K562 (cell line): ENCODE results near the gene SLC7A1. TPM values are rescaled to one million over a fixed set of nuclear protein-coding genes. Genes with fewer than 3 reads are reported as not detected.

Experiments
- ATAC-seq: fragments of 200-7000 bp; cut with Tn5 transposase; 3 replicates; pipeline ENCODE4 v1.9.1; 2020; ENCODE audit warnings: moderate library complexity
- BruUV-seq: library from RNA; stranded (reverse); fragments of 400-500 nt; replicated peaks from 2 replicates; lab custom pipeline; 2021; lab: Mats Ljungman, UMichigan
- CTCF ChIA-PET: fragments of 300-600 bp; formaldehyde crosslinking; extraction: SDS; loops from one replicate; lab custom pipeline; 2021; ENCODE audit warnings: low intra/inter-chr PET ratio; lab: Yijun Ruan, JAX
- POLR2A ChIA-PET: fragments of 300-600, 350-650 bp; sonication (Branson Sonifier 250); formaldehyde crosslinking; extraction: SDS; loops from one replicate; lab custom pipeline; 2021; ENCODE audit warnings: antibody characterized with exemption, inconsistent platforms; lab: Yijun Ruan, JAX
- DNase-seq, 4 experiments: peaks; one replicate each; pipeline versions ENCODE4 v3.0.0 to v3.0.0-alpha.2; 2011 to 2018; ENCODE audit warnings: low spot score in 3 of 4, mixed read lengths in 3 of 4; ENCODE audit errors: extremely low read depth in 1 of 4
- FAIRE-seq: peaks from 2 replicates; lab custom pipeline; 2011; peaks lifted over from hg19 to GRCh38; lab: Jason Lieb, UNC
- H2AFZ ChIP-seq: 2 replicates; pipeline ENCODE4 v1.6.0; 2011; ENCODE audit warnings: low read depth, low read length, control low read depth, inconsistent platforms
- H3K27ac ChIP-seq: fragments of 200-600 bp; 3 replicates; pipeline ENCODE4 v1.8.0; 2011; ENCODE audit warnings: low read depth, mild to moderate bottlenecking, control low read depth, inconsistent platforms, low read length, moderate library complexity, mixed read lengths; ENCODE audit errors: extremely low read depth
- H3K27me3 ChIP-seq, 2 experiments: fragments of 300-600 bp in 1 of 2; 2 replicates in 1 of 2; 3 replicates in 1 of 2; pipeline versions ENCODE4 v1.6.0 to v1.8.0; 2011; ENCODE audit warnings: inconsistent platforms in 2 of 2, low read length in 2 of 2, mild to moderate bottlenecking in 1 of 2, mixed read lengths in 1 of 2, moderate library complexity in 1 of 2; ENCODE audit not compliant: control insufficient read depth in 2 of 2, insufficient read depth in 2 of 2
- H3K36me3 ChIP-seq: fragments of 300-600 bp; 3 replicates; pipeline ENCODE4 v1.8.0; 2011; ENCODE audit warnings: mild to moderate bottlenecking, low read length, inconsistent platforms; ENCODE audit not compliant: control insufficient read depth, insufficient read depth
- H3K4me1 ChIP-seq, 2 experiments: fragments of 200-600 bp in 1 of 2; replicated peaks in 1 of 2; 2 replicates in 1 of 2; 3 replicates in 1 of 2; pipeline versions ENCODE4 v1.5.1 to v1.8.0; 2011; ENCODE audit warnings: inconsistent platforms in 2 of 2, low read length in 2 of 2, mild to moderate bottlenecking in 1 of 2, mixed read lengths in 1 of 2, moderate library complexity in 1 of 2; ENCODE audit not compliant: control insufficient read depth in 2 of 2, insufficient read depth in 2 of 2
- H3K4me2 ChIP-seq: 2 replicates; pipeline ENCODE4 v1.6.1; 2011; ENCODE audit warnings: low read length, control low read depth, inconsistent platforms, mixed read lengths; ENCODE audit not compliant: insufficient read depth
- H3K4me3 ChIP-seq: fragments of 200-600 bp; sonication (generic), shearing (Covaris generic); 2 replicates; pipeline ENCODE4 v1.5.1; 2016; ENCODE audit warnings: control low read depth, inconsistent platforms
- H3K79me2 ChIP-seq: fragments of 200-600 bp; 3 replicates; pipeline ENCODE4 v1.8.0; 2011; ENCODE audit warnings: low read length, inconsistent platforms; ENCODE audit not compliant: control insufficient read depth, insufficient read depth
- H3K9ac ChIP-seq, 2 experiments: 2 replicates each; pipeline versions ENCODE4 v1.6.0 to v1.6.1; 2011; ENCODE audit warnings: low read depth in 2 of 2, low read length in 2 of 2, control low read depth in 1 of 2, inconsistent platforms in 1 of 2, mild to moderate bottlenecking in 1 of 2, mixed read lengths in 1 of 2; ENCODE audit not compliant: insufficient read depth in 1 of 2
- H3K9me1 ChIP-seq: one replicate; pipeline ENCODE4 v1.6.0; 2011; ENCODE audit warnings: inconsistent platforms, mild to moderate bottlenecking, low read length, moderate library complexity; ENCODE audit not compliant: control insufficient read depth, insufficient read depth
- H3K9me3 ChIP-seq: replicated peaks from 2 replicates; pipeline ENCODE4 v1.5.1; 2011; ENCODE audit warnings: low read depth, low read length, inconsistent platforms; ENCODE audit not compliant: control insufficient read depth, insufficient read depth
- H4K20me1 ChIP-seq: replicated peaks from 2 replicates; pipeline ENCODE4 v1.6.1; 2011; ENCODE audit warnings: low read length, inconsistent platforms, mixed read lengths; ENCODE audit not compliant: control insufficient read depth, insufficient read depth
- BRCA1 ChIP-seq, 2 experiments: fragments of 450-650 bp in 1 of 2; sonication (generic) in 1 of 2; formaldehyde crosslinking in 1 of 2; IDR thresholded peaks; 2 replicates each; pipeline versions ENCODE4 v1.5.0 to v1.6.1; 2017 to 2020; ENCODE audit warnings: mild to moderate bottlenecking in 1 of 2, missing genetic modification reagents in 1 of 2
- NCOA6 ChIP-seq: fragments of 450-650 bp; IDR thresholded peaks from 2 replicates; pipeline ENCODE4 v1.6.1; 2017; ENCODE audit warnings: mild to moderate bottlenecking
- OTX1 ChIP-seq: fragments of 450-650 bp; formaldehyde crosslinking; IDR thresholded peaks from 2 replicates; pipeline ENCODE4 v1.4.0; 2022; ENCODE audit warnings: mild to moderate bottlenecking
- ZNF253 ChIP-seq: fragments of 250-450 bp; sonication (Bioruptor Pico); conservative IDR thresholded peaks from 2 replicates; pipeline ENCODE4 v1.6.1; 2021; ENCODE audit warnings: mild to moderate bottlenecking
- WGBS: fragments of 100-300 bp; shearing (Covaris generic); methylation state at CpG from one replicate; pipeline ENCODE4 v1.1.6; 2016; ENCODE audit warnings: low coverage, mixed read lengths; ENCODE audit not compliant: insufficient coverage; ENCODE audit errors: missing lambda C conversion rate; 5-methylcytosine and 5-hydroxymethylcytosine counted together
- in situ Hi-C: fragments of 300-500 bp; cut with MboI; formaldehyde crosslinking; loops from 4 replicates; pipeline ENCODE4 v1.15.0; 2018; ENCODE audit warnings: inconsistent platforms, mixed read lengths
- intact Hi-C: fragments of 100-400 bp; cut with micrococcal nuclease; formaldehyde crosslinking; loops from 2 replicates; pipeline ENCODE4 v1.14.2; 2022
- polyA plus RNA-seq, 8 experiments: library from polyadenylated mRNA; depleted of rRNA in 4 of 8; stranded (reverse) in 5 of 8; unstranded in 3 of 8; fragments of >200 nt; fragmentation: Nextera tagmentation in 2 of 8; fragmentation: Illumina TruSeq in 1 of 8; extraction: Ambion mirVana in 2 of 8; extraction: Trizol in 1 of 8; gene quantifications; 2 replicates each; pipeline versions ENCODE4 v1.2.1 to v1.2.3, GENCODE V29; 2011 to 2014; ENCODE audit warnings: inconsistent platforms in 1 of 8, missing spikeins in 1 of 8
- total RNA-seq, 7 experiments: library from RNA; depleted of rRNA in 6 of 7; stranded (reverse); fragments of >200 nt in 6 of 7; fragmentation: Illumina TruSeq in 2 of 7; extraction: Trizol in 2 of 7; gene quantifications; 2 replicates each; pipeline versions ENCODE4 v1.2.1 to v1.2.3, GENCODE V29; 2011 to 2021; ENCODE audit warnings: low replicate concordance in 1 of 7
- TF ChIP-seq, protein P1 (sequence below): fragments of 250-450 bp; sonication (Bioruptor Pico); IDR thresholded peaks from 2 replicates; pipeline ENCODE4 v1.4.0; 2020
- TF ChIP-seq, protein P2 (sequence below), 2 experiments: IDR thresholded peaks; 2 replicates each; pipeline ENCODE4 v1.6.1; 2012; ENCODE audit warnings: improper control_type of control experiment in 2 of 2, low read depth in 2 of 2, low read length in 2 of 2, borderline replicate concordance in 1 of 2

SLC7A1 gene
- total and polyA plus RNA-seq, 9 of the 15 experiments (the other 6 are each of a cell fraction or from before 2014, with no cell fraction given), result 3.3 to 69.7 (median 10.8) TPM

GRCh38 chr13:29502391-29503008 lies 93.0 kb downstream of the SLC7A1 start:
- Histone ChIP-seq H3K4me2 (no peak overlapping the region), H3K4me3 (no peak overlapping the region), H3K79me2 (no peaks in the 10 kb centered on the region), H3K4me1 (peaks cover 0 to 4% of the 10 kb centered on the region in 2 experiments; a peak in 1 of 5 replicates), H4K20me1 (no peaks in the 10 kb centered on the region), H3K9me3 (no peaks in the 10 kb centered on the region), H3K9me1 (no peaks in the 10 kb centered on the region), H3K27ac (no peak overlapping the region), H3K36me3 (no peaks in the 10 kb centered on the region), H2AFZ (no peak overlapping the region), H3K27me3 (peaks cover 2 to 56% of the 10 kb centered on the region in 2 experiments; a peak in 3 of 5 replicates), H3K9ac (no peak overlapping the region)
- no peak for TF ChIP-seq NCOA6
- no peak for TF ChIP-seq BRCA1 (IDR thresholded peaks at IDR 0.05)
- no peak for TF ChIP-seq BRCA1 (CRISPR knock-in tag; IDR thresholded peaks at IDR 0.05)
- TF ChIP-seq, protein P1, sequence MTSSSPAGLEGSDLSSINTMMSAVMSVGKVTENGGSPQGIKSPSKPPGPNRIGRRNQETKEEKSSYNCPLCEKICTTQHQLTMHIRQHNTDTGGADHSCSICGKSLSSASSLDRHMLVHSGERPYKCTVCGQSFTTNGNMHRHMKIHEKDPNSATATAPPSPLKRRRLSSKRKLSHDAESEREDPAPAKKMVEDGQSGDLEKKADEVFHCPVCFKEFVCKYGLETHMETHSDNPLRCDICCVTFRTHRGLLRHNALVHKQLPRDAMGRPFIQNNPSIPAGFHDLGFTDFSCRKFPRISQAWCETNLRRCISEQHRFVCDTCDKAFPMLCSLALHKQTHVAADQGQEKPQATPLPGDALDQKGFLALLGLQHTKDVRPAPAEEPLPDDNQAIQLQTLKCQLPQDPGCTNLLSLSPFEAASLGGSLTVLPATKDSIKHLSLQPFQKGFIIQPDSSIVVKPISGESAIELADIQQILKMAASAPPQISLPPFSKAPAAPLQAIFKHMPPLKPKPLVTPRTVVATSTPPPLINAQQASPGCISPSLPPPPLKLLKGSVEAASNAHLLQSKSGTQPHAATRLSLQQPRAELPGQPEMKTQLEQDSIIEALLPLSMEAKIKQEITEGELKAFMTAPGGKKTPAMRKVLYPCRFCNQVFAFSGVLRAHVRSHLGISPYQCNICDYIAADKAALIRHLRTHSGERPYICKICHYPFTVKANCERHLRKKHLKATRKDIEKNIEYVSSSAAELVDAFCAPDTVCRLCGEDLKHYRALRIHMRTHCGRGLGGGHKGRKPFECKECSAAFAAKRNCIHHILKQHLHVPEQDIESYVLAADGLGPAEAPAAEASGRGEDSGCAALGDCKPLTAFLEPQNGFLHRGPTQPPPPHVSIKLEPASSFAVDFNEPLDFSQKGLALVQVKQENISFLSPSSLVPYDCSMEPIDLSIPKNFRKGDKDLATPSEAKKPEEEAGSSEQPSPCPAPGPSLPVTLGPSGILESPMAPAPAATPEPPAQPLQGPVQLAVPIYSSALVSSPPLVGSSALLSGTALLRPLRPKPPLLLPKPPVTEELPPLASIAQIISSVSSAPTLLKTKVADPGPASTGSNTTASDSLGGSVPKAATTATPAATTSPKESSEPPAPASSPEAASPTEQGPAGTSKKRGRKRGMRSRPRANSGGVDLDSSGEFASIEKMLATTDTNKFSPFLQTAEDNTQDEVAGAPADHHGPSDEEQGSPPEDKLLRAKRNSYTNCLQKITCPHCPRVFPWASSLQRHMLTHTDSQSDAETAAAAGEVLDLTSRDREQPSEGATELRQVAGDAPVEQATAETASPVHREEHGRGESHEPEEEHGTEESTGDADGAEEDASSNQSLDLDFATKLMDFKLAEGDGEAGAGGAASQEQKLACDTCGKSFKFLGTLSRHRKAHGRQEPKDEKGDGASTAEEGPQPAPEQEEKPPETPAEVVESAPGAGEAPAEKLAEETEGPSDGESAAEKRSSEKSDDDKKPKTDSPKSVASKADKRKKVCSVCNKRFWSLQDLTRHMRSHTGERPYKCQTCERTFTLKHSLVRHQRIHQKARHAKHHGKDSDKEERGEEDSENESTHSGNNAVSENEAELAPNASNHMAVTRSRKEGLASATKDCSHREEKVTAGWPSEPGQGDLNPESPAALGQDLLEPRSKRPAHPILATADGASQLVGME (CRISPR knock-in tag), result no peak
- TF ChIP-seq OTX1, result no peak
- TF ChIP-seq, protein P2, sequence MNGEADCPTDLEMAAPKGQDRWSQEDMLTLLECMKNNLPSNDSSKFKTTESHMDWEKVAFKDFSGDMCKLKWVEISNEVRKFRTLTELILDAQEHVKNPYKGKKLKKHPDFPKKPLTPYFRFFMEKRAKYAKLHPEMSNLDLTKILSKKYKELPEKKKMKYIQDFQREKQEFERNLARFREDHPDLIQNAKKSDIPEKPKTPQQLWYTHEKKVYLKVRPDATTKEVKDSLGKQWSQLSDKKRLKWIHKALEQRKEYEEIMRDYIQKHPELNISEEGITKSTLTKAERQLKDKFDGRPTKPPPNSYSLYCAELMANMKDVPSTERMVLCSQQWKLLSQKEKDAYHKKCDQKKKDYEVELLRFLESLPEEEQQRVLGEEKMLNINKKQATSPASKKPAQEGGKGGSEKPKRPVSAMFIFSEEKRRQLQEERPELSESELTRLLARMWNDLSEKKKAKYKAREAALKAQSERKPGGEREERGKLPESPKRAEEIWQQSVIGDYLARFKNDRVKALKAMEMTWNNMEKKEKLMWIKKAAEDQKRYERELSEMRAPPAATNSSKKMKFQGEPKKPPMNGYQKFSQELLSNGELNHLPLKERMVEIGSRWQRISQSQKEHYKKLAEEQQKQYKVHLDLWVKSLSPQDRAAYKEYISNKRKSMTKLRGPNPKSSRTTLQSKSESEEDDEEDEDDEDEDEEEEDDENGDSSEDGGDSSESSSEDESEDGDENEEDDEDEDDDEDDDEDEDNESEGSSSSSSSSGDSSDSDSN (IDR thresholded peaks at IDR 0.05; ENCODE audit: borderline replicate concordance in 1 of 2, low read depth in 2 of 2, low read length in 2 of 2), result no peak
- TF ChIP-seq ZNF253, result no peak
- DNase-seq, result no peak
- no TSS peak for BruUV-seq
- ChIA-PET CTCF (no interaction called here), POLR2A (no interaction called here)
- no peak for FAIRE-seq
- 22% methylated on average over 9 of the region's 13 CpGs for WGBS
- intact Hi-C loops (no loop called here), in situ Hi-C loops (no loop called here)
- no peak for ATAC-seq
